Neuronal stem cell (in vitro differentiated cells): ENCODE results near the gene IFITM1.
A peak's percentile ranks its signal among the peaks of the same experiment; 100 is the strongest.

ENCODE experiments used
- DNase-seq: peaks from one replicate; pipeline ENCODE4 v3.0.0-alpha.2; 2013; ENCODE audit warnings: low spot score
- H2AFZ ChIP-seq: one replicate; pipeline ENCODE4 v1.6.1; 2013; ENCODE audit warnings: mild to moderate bottlenecking, low read length, inconsistent platforms
- H2AK5ac ChIP-seq: 2 replicates; pipeline ENCODE4 v1.6.1; 2013; ENCODE audit warnings: low read depth, mild to moderate bottlenecking, inconsistent platforms, low read length, moderate library complexity, mixed read lengths
- H2BK120ac ChIP-seq: 2 replicates; pipeline ENCODE4 v1.6.1; 2013; ENCODE audit warnings: low read depth, mild to moderate bottlenecking, inconsistent platforms, low read length, moderate library complexity, mixed read lengths
- H2BK12ac ChIP-seq: one replicate; pipeline ENCODE4 v1.6.1; 2013; ENCODE audit warnings: low read length, inconsistent platforms
- H2BK15ac ChIP-seq: 2 replicates; pipeline ENCODE4 v1.6.1; 2013; ENCODE audit warnings: mild to moderate bottlenecking, low read length, inconsistent platforms, mixed read lengths
- H2BK5ac ChIP-seq: one replicate; pipeline ENCODE4 v1.6.1; 2013; ENCODE audit warnings: inconsistent platforms, mild to moderate bottlenecking, low read length, moderate library complexity
- H3K14ac ChIP-seq: one replicate; pipeline ENCODE4 v1.6.1; 2013; ENCODE audit warnings: low read length, inconsistent platforms
- H3K18ac ChIP-seq: 2 replicates; pipeline ENCODE4 v1.6.1; 2013; ENCODE audit warnings: low read length, inconsistent platforms
- H3K23ac ChIP-seq: 2 replicates; pipeline ENCODE4 v1.6.1; 2013; ENCODE audit warnings: low read depth, mild to moderate bottlenecking, mixed read lengths, low read length, inconsistent platforms; ENCODE audit not compliant: poor library complexity
- H3K27ac ChIP-seq: replicated peaks from 3 replicates; pipeline ENCODE4 v1.5.1; 2013; ENCODE audit warnings: low read length, inconsistent platforms
- H3K27me3 ChIP-seq, 3 experiments: 2 replicates each; pipeline ENCODE4 v1.6.1; 2013; ENCODE audit warnings: low read length in 3 of 3, mild to moderate bottlenecking in 2 of 3, inconsistent platforms in 1 of 3, low read depth in 1 of 3, mixed read lengths in 1 of 3, moderate library complexity in 1 of 3; ENCODE audit not compliant: control insufficient read depth in 3 of 3, insufficient read depth in 3 of 3
- H3K36me3 ChIP-seq, 2 donors: replicated peaks in 1 of 2; 2 replicates each; pipeline ENCODE4 v1.6.1; 2013; ENCODE audit warnings: low read length in 2 of 2; ENCODE audit not compliant: control insufficient read depth in 2 of 2, insufficient read depth in 2 of 2
- H3K4ac ChIP-seq: 2 replicates; pipeline ENCODE4 v1.6.1; 2013; ENCODE audit warnings: inconsistent platforms, mild to moderate bottlenecking, low read length, moderate library complexity
- H3K4me1 ChIP-seq, 2 donors: 1 replicate in 1 of 2; 2 replicates in 1 of 2; pipeline ENCODE4 v1.6.1; 2013; ENCODE audit warnings: low read length in 2 of 2, low read depth in 1 of 2; ENCODE audit not compliant: control insufficient read depth in 2 of 2, insufficient read depth in 1 of 2
- H3K4me2 ChIP-seq: one replicate; pipeline ENCODE4 v1.6.1; 2013; ENCODE audit warnings: mild to moderate bottlenecking, low read length, inconsistent platforms; ENCODE audit not compliant: insufficient read depth, poor library complexity, severe bottlenecking
- H3K4me3 ChIP-seq, 2 donors: 2 replicates each; pipeline ENCODE4 v1.5.1; 2013; ENCODE audit warnings: low read length in 2 of 2, mild to moderate bottlenecking in 2 of 2, inconsistent platforms in 1 of 2, moderate library complexity in 1 of 2
- H3K79me1 ChIP-seq: one replicate; pipeline ENCODE4 v1.6.1; 2013; ENCODE audit warnings: low read depth, mild to moderate bottlenecking, inconsistent platforms, low read length, moderate library complexity
- H3K9ac ChIP-seq: one replicate; pipeline ENCODE4 v1.6.1; 2013; ENCODE audit warnings: mild to moderate bottlenecking, low read depth, low read length, inconsistent platforms; ENCODE audit not compliant: poor library complexity
- H3K9me3 ChIP-seq, 2 donors: replicated peaks in 1 of 2; 2 replicates each; pipeline versions ENCODE3 to v1.6.1; 2013; ENCODE audit warnings: low read length in 2 of 2, mild to moderate bottlenecking in 2 of 2, inconsistent platforms in 1 of 2, low read depth in 1 of 2, mixed read lengths in 1 of 2, moderate library complexity in 1 of 2; ENCODE audit not compliant: control insufficient read depth in 2 of 2, insufficient read depth in 1 of 2
- H4K8ac ChIP-seq: one replicate; pipeline ENCODE4 v1.6.1; 2013; ENCODE audit warnings: low read depth, mild to moderate bottlenecking, inconsistent platforms, low read length, moderate library complexity
- H4K91ac ChIP-seq: one replicate; pipeline ENCODE4 v1.6.1; 2013; ENCODE audit warnings: low read length, low read depth, mild to moderate bottlenecking, inconsistent platforms; ENCODE audit not compliant: poor library complexity
- WGBS, 2 donors: extraction: QIAGEN DNeasy Blood & Tissue Kit; methylation state at CpG; one replicate each; pipeline ENCODE4 v1.1.7; 2013; ENCODE audit warnings: missing lambda C conversion rate in 2 of 2, mixed read lengths in 1 of 2; ENCODE audit not compliant: insufficient read length in 2 of 2, insufficient replicate concordance in 1 of 2; ENCODE audit errors: extremely low coverage in 2 of 2; 5-methylcytosine and 5-hydroxymethylcytosine counted together

IFITM1 gene

GRCh38 chr11:296171-297050 is 17.4 kb upstream of the IFITM1 start:
- H4K91ac ChIP-seq, result no peak overlapping the region
- H3K9ac ChIP-seq, result peak overlapping the region; percentile 63
- peaks cover 6 to 9% of the 10 kb centered on the region in 2 donors for H3K4me1 ChIP-seq
- H3K4ac ChIP-seq, result no peak overlapping the region
- peak overlapping the region; percentile 9 for H3K14ac ChIP-seq
- H2BK120ac ChIP-seq, result no peak overlapping the region
- H2BK15ac ChIP-seq, result peak overlapping the region; percentile 56
- H3K27me3 ChIP-seq, result no peaks in the 10 kb centered on the region
- no peak overlapping the region for H3K4me3 ChIP-seq
- no peak overlapping the region for H3K27ac ChIP-seq
- H3K9me3 ChIP-seq, result no peaks in the 10 kb centered on the region
- H3K4me2 ChIP-seq, result no peak overlapping the region
- H3K18ac ChIP-seq, result no peak overlapping the region
- peak overlapping the region; percentile 30 for H2BK12ac ChIP-seq
- peak overlapping the region; percentile 19 for H2BK5ac ChIP-seq
- no peak overlapping the region for H2AFZ ChIP-seq
- peak overlapping the region; percentile 74 for H2AK5ac ChIP-seq
- H3K79me1 ChIP-seq, result no peaks in the 10 kb centered on the region
- peak overlapping the region; percentile 60 for H3K23ac ChIP-seq
- peak overlapping the region; percentile 4 for H4K8ac ChIP-seq
- no peak for DNase-seq
- WGBS, 2 donors, result no CpG with 5 or more reads among the region's 35 CpGs
- H3K36me3 ChIP-seq, result peaks cover 18 to 25% of the 10 kb centered on the region in 2 donors

GRCh38 chr11:297051-297585 is 16.7 kb upstream of the IFITM1 start:
- H2AK5ac ChIP-seq, result peak overlapping the region; percentile 74
- H3K9me3 ChIP-seq, result no peaks in the 10 kb centered on the region
- peak overlapping the region; percentile 71 for H3K18ac ChIP-seq
- H3K36me3 ChIP-seq, result peaks cover 18 to 21% of the 10 kb centered on the region in 2 donors
- peaks cover 6 to 9% of the 10 kb centered on the region in 2 donors for H3K4me1 ChIP-seq
- peak overlapping the region; percentile 11 for H2BK12ac ChIP-seq
- no CpG with 5 or more reads among the region's 13 CpGs for WGBS, 2 donors
- H3K27ac ChIP-seq, result no peak overlapping the region
- no peak overlapping the region for H4K8ac ChIP-seq
- no peak overlapping the region for H3K4me2 ChIP-seq
- H3K27me3 ChIP-seq, result no peaks in the 10 kb centered on the region
- no peak overlapping the region for H4K91ac ChIP-seq
- no peak overlapping the region for H3K4me3 ChIP-seq
- H3K4ac ChIP-seq, result no peak overlapping the region
- no peak overlapping the region for H2BK5ac ChIP-seq
- no peak for DNase-seq
- H2AFZ ChIP-seq, result no peak overlapping the region
- H3K14ac ChIP-seq, result peak overlapping the region; percentile 6
- H2BK120ac ChIP-seq, result no peak overlapping the region
- H3K79me1 ChIP-seq, result no peaks in the 10 kb centered on the region
- peak overlapping the region; percentile 56 for H2BK15ac ChIP-seq
- no peak overlapping the region for H3K9ac ChIP-seq
- peak overlapping the region; percentile 60 for H3K23ac ChIP-seq

- Histone ChIP-seq H3K4me3 (no peak overlapping the region), H2BK12ac (no peak overlapping the region), H4K8ac (no peak overlapping the region), H3K27ac (no peak overlapping the region), H3K4ac (no peak overlapping the region), H4K91ac (no peak overlapping the region), H2BK5ac (no peak overlapping the region), H3K18ac (peak overlapping the region; percentile 83), H3K23ac (peak overlapping the region; percentile 87), H3K9ac (peak overlapping the region; percentile 70), H3K14ac (peak overlapping the region; percentile 94), H2AFZ (no peak overlapping the region), H3K79me1 (no peaks in the 10 kb centered on the region), H3K27me3 (no peaks in the 10 kb centered on the region), H3K4me1 (peaks cover 6 to 9% of the 10 kb centered on the region in 2 donors), H2BK15ac (peak overlapping the region; percentile 95), H3K36me3 (peaks cover 14 to 18% of the 10 kb centered on the region in 2 donors), H2AK5ac (peak overlapping the region; percentile 68), H2BK120ac (no peak overlapping the region), H3K9me3 (no peaks in the 10 kb centered on the region), H3K4me2 (no peak overlapping the region)
- no CpG with 5 or more reads among the region's 26 CpGs for WGBS, 2 donors
- no peak for DNase-seq
Measured at GRCh38 chr11:297586-298405, 16.0 kb upstream of the IFITM1 start.
